Measurements from ENCODE around the gene MMP24.

The MMP24 gene

DNA sequence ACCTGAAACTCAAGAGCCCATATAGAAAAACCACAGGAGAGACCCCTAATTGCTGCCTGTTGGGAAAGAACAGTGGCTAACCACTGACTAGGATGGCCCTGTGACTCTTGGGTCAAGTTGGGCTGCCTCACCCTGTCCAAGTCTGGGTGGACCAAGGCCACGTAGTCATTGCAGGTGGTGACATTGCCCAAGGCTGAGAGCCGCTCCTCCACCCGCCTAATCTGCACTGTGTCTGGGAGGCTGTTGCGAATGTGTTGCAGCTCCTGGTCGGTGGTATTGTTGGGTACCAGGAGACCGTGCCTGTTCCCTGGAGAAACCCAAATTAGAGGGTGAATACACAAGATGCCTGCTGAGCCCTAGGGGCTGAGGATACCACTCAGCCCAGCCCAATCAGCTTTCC, 54.0 kb downstream of the MMP24 start:
- no peak for DNase-seq

DNA sequence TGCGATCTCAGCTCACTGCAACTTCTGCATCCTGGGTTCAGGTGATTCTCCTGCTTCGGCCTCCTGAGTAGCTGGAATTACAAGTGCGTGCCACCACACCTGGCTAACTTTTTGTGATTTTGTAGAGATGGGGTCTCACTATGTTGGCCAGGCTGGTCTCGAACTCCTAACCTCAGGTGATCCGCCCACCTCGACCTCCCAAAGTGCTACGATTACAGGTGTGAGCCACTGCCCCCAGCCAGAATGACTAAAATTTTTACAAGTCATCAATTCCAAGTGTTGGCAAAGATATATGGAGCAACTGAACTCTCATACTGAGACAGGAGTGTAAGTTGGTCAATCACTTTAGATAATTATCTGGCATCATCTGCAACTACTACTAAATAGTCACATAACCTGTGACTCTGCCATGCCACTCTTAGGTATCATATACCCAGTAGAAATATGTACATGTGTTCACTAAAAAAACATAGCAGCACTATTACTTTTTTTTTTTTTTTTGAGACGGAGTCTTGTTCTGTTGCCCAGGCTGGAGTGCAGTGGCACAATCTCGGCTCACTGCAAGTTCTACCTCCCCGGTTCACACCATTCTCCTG, 55.1 kb downstream of the MMP24 start:
- DNase-seq: no peak

DNA sequence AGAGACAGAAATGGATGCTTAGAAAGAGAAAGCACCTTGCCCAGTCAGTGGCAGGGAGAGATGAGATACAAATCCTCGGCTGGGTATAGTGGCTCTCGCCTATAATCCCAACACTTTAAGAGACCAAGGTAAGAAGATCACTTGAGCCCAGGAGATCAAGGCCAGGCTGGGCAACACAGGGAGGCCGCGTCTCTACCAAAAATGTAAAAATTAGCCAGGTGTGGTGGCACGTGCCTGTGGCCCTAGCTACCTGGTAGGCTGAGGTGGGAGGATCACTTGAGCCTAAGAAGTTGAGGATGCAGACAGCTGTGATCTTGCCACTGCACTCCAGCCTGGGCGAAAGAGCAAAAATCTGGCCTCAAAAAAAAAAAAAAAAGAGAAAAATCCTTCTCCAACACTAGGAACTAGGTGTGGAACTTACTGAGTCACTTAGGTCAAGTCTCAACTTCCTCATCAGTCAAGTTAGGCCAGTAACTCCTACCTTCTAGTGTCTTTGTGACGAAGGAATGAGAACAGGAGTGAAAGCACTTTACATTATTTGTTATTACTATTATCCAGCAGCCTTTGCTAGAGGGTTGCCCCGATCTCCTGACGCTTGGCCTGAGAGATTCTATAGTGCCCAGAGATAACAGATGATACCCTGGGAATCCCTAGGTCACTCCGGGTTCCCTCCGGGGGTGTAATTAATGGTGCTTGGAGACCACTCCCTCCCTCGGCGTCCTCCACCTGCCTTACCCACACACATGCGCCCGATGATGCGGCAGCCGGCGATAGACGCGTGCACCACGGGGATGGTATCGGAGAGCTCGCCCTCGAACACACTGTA, 57.2 kb downstream of the MMP24 start:
- DNase-seq: no peak

DNA sequence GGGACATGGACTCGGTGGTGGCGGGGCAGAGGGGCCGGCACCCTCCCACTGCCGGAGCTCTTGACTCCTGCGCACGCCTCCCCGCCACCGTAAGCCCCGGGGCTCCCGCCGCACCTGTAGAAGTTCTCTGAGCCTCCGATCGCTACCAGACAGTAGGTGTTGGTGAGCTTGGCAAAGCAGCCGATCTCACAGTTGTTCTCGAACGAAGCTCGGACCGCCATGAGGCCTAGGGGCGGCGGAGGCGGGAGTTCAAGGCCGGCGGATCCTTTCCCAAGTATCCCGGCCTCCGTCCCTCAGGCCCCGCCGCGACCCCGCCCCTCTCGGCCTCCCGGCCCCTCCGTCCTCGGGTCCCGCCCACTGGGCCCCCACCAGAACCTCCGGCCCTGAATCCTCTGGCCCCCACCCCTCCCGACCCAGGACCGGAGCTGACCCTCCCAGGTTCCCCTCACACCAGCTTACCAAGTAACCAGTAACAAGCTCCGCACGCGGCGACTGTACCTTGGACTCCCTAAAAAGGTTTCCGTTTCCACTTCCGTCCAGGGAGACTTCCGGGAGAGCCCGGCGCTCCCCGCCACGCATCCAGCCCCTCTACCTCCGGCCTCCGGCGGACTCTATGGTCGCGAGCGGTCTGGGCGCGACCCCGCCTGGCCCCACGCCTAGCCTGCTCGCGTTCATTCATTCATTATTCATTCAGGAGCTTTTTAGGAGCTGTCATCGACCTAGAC, 57.9 kb downstream of the MMP24 start, which contains the start of gene EIF6:
TSS of gene EIF6 (minus strand) at position 506 of the 725 bp plus-strand sequence. CDS start at position 221, 285 bp downstream.
- peak; percentile 80 for DNase-seq

DNA sequence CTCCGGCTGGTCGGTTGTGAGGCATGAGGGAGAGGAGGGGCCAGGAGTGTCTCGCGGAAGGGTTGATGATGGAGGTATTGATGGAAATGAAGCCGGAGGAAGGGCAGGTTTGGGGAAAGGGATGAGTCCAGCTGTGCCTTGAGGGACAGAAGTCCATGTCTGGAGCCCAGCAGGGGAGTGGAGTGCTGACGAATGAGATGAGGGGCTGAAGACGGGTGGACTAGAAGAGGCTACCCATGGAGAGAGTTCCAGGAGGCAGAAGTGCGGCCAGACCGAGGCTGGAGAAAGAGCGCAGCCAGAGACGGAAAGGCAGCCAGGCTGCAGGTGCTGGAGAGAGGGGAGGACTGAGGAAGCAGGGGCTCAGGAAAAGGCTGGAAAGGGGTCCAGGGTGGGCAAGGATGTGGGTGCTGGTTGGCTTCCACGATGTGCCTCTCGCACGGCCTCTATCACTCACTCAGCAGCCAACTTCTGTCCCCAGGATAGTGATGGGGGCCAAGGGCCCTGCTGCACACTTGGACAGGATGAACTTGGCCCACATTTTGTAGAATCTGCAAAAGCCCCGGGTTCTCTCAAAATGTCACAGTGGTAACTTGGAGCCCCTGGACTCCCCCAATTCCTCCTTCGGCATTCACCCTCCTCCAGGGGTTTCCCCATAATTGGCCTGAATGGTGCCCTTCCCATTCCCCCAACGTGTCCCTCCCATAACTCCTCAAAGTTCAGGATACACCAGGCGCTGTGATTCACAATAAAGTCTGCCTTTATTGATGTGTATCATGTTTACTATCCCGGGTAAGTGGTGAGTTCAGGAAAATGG, 58.7 kb downstream of the MMP24 start:
- no peak for DNase-seq

DNA sequence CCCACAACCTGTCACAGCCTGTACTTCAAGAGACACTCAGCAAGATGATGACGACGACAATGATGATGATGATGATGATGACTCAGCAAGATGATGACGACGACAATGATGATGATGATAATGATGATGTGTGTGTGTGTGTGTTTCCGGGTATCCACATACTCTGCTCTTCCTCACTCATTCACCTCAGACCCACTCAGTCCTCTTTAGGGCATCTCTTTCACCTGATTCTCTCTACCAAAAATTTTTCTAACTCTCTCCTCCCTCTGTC, 59.3 kb downstream of the MMP24 start:
- no peak for DNase-seq

DNA sequence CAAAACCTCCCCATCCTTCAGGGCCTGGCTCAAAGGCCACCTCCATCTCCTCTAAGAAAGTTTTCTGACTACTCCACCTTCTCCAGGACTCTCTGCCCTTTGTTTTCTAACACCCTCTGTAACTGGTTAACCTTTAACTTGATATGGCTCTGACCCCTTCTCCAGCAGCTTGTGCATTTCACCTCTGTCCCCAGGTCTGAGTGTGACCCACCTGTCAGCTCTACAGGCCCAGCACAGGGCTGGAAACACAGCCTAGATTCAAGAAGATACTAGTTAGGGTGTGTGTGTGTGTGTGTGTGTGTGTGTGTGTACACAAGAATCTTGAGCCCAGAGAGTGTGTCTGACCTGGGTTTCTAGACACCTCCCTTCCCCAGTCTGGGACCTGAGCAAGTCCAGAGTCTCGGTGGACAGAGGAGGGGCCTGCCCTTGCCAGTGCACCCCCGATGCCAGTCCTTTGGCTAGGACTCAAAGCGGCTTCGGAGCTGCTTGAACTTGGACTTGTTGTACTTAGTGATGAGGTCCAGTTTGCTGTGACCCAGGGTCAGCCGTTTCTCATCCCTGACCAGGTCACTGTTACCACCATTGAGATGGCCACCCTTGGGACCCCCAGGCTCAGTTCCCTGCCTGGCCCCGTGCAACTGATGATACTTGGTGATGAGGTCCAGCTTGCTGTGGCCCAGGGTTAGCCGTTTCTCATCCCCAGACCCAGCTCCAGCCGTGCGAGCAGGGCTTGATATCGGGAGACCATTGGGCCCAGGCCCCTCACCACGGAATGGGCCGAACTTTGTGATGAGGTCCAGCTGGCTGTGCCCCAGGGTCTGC, 59.8 kb downstream of the MMP24 start:
- DNase-seq: no peak

DNA sequence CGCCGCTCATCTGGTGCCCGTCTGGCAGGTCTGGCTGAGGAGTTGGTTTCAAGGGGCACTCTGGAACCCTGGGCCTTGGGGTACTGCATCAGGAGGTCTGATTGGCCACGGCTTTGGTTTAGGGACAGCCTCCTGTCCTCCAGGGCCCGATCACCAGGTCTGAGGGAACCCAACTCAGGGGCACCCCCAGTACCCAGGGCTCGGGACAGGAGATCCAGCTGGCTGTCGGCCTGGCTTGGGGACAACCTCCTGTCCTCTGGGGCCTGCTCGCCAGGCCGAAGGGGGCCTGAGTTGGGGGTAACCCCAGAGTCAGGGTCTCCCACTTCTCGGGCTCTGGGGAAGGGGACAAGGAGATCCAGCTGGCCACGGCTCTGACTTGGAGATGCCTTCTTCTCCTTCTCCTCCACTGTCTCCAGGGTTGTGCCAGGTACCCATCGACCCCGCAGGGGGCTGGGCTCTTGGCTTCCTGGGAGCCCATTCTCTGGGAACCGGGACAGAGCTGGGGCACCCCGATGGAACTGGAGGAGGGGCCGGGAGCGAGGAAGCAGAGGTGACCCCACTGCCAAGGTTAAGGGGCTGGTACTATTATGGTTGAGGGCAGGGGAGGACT, 60.5 kb downstream of the MMP24 start:
- DNase-seq: no peak

DNA sequence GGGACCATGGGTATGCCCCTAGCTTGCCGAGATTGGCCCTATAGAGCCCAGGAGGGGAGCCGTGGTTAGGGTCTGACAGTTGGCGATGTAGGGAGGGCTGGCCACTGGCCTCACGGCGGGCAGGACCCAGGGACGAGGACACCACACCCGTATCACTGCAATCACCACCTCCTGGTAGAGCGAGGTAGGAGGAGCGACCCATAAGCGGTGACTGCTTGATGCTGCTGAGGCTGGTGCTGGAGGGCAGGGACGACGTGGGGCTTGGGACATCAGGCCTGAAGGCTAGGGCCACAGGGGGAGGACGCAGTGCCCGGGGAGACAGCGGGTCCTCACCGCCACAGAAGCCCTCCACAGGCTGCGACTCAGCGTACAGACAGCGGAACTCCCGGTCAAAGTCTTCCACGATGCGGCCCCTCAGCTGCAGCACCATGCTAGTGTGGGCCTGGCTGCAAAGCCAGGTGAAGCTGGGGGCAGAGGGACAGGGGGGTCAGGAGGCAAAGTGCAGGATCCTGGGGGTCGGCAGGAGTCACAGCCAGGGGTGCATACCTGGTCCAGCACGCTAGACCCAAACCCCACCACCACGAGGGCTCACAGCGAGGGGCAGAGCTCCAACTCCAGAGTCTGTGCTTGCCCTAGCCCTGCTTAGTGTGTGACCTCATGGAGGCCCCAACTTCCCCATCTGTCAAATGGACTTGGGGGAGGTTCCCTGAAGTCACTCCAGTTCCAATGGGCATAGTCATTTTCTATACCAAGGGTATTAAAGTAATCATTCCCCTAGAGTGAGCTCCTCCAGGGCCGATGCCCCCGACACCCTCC, 61.2 kb downstream of the MMP24 start:
- no peak for DNase-seq

DNA sequence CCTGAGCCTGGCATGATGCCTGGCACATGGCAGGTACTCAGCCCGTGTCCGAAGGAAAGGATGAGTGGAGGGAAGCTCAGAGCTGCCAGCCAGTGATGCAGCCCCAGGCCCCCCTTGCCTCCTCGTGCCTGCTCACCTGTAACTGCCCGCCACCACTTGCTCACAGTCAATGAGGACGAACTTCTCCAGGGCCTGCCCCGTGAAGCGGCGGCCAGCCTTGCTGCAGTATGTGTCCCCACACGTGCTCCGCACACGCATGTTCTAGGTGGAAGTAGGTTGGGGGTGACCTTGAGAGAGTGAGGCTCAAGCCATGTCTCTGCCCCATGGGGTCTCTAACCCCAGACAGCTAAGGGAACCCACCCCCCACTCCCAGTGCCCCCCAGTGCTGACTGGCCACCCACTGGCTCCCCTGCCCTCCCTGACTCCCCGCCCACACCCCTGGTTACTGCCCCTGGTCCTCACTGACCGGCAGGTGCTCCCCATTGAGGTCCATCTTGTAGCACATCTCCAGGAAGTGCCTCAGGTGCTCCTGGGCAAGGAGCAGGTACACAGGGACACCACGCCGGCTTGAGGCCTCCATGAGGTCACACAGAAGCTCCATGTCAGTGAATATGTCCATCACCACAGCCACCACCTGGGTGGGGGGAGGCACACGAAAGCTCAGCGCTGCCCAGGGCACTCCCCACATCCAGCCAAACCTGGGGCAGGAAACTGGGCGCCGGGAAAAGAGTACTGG, 62.0 kb downstream of the MMP24 start:
- DNase-seq: no peak

DNA sequence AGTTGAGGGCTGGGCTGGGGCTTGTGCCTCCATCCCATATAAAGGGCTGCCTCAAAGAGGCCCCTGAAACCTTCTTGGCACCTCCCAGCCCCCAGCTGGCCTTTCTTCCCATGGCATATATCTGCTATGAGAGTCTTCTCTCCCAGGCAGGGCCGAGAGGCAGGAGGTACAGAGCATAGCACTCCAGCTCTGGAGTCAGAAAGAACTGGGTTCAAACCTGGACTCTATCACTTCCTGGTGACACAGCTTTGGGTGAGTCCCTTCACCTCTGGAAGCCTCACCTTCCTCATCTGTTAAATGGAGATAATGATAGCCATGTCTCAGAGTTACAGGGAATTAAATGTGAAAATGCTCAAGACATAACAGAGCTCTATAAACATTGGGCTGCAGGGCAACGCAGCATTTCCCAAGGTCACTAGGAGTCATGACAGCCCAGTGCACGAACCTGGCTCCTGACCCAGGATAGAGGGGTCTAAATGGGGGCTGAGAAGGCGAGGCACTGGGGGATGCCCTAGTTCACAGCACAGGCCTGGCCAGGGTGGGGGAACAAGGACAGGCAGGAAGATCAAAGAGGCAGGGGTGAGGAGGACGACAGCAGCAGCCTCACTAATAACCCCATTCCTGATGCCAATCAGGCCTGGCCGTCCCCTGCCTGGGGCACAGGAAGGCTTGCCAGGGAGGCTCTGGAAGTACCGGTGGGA, 63.8 kb downstream of the MMP24 start:
- DNase-seq: no peak

DNA sequence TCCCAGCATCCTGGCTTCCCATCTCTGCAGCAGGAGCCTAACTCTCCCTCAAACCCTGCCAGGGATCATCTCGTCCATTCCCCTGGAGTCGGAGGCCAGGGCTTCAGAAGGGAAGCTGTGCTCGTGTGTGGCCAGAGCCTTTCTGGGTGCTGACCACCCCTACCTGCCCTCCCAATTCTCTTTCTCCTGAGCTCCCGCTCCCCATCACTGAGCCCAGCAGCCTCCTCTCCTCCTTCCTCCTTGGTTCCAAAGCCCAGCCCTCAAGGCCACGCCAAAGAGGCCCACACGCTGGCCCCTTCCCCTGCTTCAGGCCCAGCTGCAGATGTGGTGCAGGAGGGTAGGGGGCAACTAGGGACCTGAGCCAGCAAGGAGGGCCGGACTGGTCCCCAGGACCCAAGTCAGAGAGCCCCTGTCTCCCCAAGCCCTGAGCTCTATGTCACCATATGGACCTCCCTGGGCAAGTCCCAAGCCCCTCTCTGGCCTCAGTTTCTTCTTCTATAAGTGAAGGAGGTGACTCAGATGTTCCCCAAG, 64.5 kb downstream of the MMP24 start:
- no peak for DNase-seq

DNA sequence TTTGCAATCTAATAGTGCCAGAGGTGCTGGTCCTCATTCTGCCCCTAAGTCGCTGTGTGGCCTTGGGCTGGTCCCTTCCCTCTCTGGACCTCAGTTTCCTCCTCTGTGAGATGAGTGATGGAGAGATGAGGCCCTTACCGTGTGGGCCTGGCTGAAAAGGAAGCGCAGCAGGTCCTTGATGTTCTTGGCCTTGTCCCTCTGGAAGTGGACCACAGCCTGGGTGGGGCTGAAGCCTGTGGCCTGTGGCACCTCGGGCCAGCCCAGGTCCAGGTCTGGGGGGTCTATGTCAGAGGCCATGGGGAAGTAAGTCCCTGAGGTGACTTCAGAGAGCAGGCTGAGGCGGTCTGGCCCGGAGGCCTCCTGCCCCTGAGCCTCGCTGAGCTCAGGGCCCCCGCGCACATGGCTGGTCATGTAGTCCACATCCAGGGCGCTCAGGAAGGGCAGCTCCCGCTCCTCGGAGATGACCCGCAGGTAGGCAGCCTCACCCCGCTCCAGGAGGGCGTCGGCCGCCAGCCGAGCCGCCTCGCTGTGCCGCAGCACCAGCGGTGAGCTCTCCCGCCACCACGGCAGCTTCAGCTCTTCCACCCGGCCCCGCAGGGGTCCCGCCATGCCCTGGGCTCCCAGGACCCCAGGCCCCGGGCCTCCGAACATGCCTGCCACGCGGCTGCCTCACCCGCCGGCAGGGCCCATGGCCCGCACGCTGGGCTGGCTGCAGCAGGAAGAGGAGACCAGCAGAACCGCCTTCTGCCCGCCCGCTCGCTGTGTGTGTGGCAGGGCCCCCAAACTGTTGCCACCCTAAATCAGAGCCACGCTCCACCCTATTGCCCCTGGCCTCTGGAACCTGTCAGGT, 65.4 kb downstream of the MMP24 start, which contains the start of gene FAM83C:
TSS of gene FAM83C (minus strand) at position 772 of the 850 bp plus-strand sequence. CDS start at position 651, 121 bp downstream.
- DNase-seq: no peak

DNA sequence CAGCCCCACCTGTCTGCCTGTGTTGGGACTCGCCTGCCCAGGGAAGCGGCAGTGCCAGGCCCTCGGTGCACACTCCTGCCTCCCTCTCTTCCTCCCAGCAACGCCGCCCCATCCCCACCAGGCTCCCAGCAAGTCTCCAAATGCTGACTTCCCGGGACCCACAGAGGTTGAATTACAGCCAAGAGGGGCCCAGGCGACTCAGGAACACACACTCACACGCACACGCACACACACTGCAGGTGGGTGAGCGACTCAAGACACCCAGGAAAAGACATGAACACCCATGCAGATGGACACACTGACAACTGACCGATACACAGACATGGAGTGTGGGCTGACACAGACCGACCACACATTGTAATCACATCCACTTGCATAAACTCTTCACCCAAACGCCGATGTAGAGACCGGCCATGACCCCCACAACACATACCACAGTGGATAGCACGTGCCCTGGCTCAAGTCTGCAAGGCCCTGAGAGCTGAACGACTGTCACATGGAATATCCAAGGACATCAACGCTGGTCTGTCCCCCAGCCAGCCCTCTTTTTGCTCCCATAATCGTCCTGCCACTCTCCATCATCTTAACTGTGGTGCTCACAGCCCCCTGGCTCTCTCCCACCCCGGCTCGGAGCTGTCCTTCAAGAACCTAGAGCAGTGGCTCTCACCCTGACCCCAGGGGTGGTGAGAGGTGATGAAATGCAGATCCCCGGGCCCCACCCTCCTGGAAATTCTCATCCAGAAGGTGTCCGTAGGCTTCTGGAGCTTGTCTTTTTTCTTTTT, 66.2 kb downstream of the MMP24 start:
- no peak for DNase-seq

DNA sequence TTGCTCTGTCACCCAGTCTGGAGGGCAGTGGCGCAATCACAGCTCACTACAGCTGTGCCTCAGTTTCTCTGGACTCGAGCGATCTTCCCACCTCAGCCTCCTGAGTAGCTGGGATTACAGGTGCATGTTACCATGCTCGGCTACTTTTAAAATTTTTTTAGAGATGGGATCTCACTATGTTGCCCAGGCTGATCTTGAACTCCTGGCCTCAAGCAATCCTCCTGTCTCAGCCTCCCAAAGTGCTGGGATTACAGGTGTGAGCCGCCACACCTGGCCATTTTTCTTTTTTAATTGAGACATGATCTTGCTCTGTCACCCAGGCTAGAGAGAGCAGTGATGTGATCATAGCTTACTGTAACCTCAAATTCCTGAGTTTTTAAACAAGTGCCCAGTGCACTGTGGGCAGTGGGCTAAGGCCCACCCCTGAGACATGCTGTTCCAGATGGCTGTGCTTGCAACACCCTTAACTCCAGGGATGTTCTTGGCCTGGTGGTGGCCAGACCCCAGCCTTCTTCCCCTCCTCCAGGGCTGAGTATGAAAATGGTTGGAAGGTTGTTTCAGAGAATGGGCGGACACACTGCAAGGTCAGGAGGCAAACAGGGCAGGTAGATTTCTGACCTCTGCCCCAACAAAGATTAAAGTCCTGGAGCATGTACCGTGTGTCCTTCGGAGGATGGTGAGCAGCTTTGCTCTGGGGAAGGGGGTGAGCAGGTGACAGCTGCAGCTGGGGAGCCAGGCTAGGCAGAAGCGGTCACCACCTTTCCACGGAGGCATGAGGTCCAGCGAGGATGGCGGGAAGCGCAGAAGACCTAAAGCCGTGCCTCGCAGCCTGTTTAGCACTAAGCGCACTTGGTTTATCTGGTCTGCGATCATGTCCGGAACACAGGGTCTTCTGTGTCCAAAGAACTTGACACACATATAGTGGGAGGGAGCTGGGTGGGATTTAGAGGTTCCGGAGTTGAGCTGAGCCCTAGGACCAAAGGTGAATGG, 67.1 kb downstream of the MMP24 start:
- no peak for DNase-seq

DNA sequence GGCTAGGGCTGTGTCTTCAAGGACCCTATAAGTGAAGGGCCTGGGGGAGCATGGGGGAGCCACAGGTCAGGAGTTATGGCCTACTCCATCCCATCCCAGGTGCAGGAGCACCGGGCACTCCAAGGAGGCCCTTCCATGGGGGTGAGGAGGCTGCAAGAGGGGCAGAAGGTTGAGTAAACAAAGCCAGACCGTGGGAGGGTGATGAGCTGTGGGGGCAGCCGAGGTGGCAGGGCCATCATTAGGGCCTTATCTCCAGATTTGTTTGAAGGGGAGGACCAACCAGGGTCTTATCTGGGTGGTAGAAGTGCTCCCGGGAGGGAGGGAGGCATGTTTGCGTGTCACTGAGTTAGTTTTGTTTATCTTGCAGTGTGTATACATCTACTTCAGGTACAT, 67.8 kb downstream of the MMP24 start:
- DNase-seq: no peak

Measured in COR-L47 (cell line).